ENCODE results near the gene ARG2.

Gene ARG2

DNA sequence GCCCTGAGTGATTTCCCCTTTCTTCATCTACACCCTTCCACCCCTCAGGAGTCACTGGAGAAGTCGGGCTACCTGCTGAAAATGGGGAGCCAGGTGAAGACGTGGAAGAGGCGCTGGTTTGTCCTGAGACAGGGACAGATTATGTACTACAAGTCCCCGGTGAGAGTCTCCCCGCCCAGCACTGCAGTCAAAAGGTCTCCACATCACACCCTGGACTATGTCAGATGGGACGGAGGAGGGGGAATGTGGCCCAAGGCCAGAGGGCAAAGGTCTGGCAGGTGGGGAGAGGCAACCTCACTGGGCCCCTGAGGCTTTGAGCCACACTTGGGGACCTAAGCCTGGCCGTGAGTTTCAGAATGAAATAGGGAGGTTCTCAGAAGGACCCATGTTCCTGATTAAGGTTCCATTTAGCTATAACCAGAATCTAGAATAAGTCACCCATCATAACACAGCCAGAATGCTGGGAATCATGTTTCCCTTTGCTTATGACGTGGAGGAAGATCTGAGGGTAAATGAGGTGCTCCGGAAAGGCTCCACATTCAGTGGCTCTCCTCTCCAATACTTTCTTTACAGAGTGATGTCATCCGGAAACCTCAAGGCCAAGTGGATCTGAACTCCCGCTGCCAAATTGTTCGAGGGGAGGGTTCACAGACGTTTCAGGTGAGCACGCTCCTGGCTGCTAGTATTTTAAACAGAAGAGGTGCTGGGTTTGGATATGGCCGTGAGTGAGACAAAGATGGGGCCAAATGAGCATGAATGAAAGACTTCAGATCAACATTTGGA, 46.3 kb upstream of the ARG2 start:
- DNase-seq (ENCODE audit: low read depth), result no peak
- no peak overlapping the region for H3K4me3 ChIP-seq (ENCODE audit: low read depth, low read length)
- TF ChIP-seq, protein P1, sequence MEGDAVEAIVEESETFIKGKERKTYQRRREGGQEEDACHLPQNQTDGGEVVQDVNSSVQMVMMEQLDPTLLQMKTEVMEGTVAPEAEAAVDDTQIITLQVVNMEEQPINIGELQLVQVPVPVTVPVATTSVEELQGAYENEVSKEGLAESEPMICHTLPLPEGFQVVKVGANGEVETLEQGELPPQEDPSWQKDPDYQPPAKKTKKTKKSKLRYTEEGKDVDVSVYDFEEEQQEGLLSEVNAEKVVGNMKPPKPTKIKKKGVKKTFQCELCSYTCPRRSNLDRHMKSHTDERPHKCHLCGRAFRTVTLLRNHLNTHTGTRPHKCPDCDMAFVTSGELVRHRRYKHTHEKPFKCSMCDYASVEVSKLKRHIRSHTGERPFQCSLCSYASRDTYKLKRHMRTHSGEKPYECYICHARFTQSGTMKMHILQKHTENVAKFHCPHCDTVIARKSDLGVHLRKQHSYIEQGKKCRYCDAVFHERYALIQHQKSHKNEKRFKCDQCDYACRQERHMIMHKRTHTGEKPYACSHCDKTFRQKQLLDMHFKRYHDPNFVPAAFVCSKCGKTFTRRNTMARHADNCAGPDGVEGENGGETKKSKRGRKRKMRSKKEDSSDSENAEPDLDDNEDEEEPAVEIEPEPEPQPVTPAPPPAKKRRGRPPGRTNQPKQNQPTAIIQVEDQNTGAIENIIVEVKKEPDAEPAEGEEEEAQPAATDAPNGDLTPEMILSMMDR (IDR thresholded peaks at IDR 0.05; ENCODE audit: low read depth, low read length), result no peak
- TF ChIP-seq POLR2A (IDR thresholded peaks at IDR 0.05; ENCODE audit: extremely low read depth, insufficient read length) (no peak), MYC (IDR thresholded peaks at IDR 0.05; ENCODE audit: low read depth, low read length) (no peak)
- TF ChIP-seq, protein P2, sequence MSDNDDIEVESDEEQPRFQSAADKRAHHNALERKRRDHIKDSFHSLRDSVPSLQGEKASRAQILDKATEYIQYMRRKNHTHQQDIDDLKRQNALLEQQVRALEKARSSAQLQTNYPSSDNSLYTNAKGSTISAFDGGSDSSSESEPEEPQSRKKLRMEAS (IDR thresholded peaks at IDR 0.05; ENCODE audit: low read depth, low read length), result no peak

DNA sequence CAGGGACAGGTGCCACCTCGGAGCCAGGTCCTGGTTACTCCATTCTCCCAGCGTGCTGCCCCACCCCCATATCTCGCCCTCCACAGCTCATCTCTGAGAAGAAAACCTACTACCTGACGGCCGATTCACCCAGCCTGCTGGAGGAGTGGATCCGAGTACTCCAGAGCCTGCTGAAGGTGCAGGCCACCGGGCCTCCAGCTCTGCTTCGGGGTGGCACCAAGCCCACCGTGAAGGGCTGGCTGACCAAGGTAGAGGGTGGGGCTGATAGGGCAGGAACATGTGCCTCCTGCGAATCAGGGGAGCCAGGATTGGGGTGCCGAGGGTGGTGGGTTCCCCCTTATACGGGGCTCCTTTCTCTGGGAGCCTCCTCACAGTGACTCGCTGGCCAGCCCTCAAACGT, 45.6 kb upstream of the ARG2 start:
- TF ChIP-seq MYC (IDR thresholded peaks at IDR 0.05; ENCODE audit: low read depth, low read length) (no peak), POLR2A (IDR thresholded peaks at IDR 0.05; ENCODE audit: extremely low read depth, insufficient read length) (no peak)
- TF ChIP-seq, protein P2 (IDR thresholded peaks at IDR 0.05; ENCODE audit: low read depth, low read length), result no peak
- TF ChIP-seq, protein P1 (IDR thresholded peaks at IDR 0.05; ENCODE audit: low read depth, low read length), result no peak
- DNase-seq (ENCODE audit: low read depth), result no peak
- H3K4me3 ChIP-seq (ENCODE audit: low read depth, low read length), result no peak overlapping the region

DNA sequence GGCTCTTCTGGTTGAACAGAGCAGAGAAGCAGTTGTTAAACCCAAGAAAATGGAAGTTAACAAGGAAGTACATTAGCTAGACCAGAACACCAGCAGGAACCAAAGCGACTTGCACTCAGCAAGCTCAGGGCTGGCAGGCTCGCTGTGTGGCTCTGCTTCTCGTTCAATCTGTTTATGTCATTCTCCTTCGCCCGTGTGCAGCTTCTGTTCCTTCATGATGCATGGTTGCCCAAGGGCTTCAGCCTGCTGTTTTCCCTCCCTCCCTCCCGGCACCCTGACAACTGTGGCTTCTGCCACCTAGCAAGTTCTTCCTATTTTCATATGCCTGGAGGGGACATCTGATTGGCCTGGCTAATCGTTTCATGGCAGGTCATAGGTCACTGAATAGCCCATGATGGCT, 44.9 kb upstream of the ARG2 start:
- TF ChIP-seq, protein P2 (IDR thresholded peaks at IDR 0.05; ENCODE audit: low read depth, low read length), result no peak
- no peak for TF ChIP-seq MYC (IDR thresholded peaks at IDR 0.05; ENCODE audit: low read depth, low read length)
- TF ChIP-seq, protein P1 (IDR thresholded peaks at IDR 0.05; ENCODE audit: low read depth, low read length), result no peak
- no peak for TF ChIP-seq POLR2A (IDR thresholded peaks at IDR 0.05; ENCODE audit: extremely low read depth, insufficient read length)
- DNase-seq (ENCODE audit: low read depth), result no peak

DNA sequence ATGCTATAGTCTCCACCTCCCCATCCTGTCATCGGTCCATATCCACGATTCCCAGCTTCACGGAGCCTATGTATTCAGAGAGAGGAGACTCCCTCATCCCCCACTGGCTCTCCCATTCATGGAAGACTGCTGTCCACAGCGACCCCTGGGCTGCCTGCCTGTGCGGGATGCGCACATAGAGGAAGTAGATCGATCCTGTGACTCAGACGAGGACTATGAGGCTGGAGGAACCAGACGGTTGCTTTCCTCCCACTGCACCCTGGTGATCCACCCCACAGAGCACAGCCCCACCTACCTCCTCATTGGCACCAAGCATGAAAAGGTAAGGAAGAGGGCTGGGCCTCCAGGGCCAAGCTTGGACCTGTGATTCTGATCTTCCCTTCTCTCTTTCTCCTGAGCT, 44.0 kb upstream of the ARG2 start:
- TF ChIP-seq, protein P1 (IDR thresholded peaks at IDR 0.05; ENCODE audit: low read depth, low read length), result no peak
- TF ChIP-seq, protein P2 (IDR thresholded peaks at IDR 0.05; ENCODE audit: low read depth, low read length), result no peak
- DNase-seq (ENCODE audit: low read depth), result peak; percentile 61
- H3K4me3 ChIP-seq (ENCODE audit: low read depth, low read length), result no peak overlapping the region

More for the DNA sequence above, 44.9 kb upstream of the ARG2 start:
- H3K4me3 ChIP-seq (ENCODE audit: low read depth, low read length), result no peak overlapping the region

DNA sequence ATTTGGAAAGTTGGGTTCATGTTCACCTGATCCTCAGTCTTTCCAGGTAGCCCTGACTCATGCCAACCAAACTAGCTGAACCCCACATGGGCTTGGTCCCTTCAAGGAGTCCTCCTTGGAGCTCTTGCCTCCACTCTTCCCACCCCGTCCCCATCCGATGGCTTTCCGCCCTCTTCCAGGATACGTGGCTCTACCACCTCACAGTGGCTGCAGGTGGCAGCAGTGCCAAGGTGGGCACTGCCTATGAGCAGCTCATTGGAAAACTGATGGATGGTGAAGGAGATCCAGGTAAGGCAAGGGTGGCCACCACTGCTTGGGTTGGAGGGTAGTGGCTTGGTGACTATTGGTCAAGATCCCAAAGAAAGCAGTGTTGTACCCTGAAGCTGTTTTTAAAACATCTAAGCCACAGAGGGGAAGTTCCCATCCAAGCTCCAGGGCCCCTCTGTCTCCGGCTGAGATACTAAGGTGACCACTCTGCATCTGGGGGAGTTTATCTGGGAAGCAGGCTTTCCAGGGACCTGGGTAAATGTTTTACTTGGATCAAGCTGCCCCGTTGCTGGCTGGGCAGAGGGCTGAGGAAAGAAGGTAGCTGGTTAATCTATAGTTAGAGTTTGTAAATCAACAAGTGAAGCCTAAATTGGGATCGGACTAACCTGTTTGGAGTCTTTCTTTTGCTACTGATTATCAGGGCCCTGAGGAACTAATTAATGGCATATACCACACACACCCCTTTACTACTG, 43.3 kb upstream of the ARG2 start:
- H3K4me3 ChIP-seq (ENCODE audit: low read depth, low read length), result no peak overlapping the region
- TF ChIP-seq, protein P2 (IDR thresholded peaks at IDR 0.05; ENCODE audit: low read depth, low read length), result no peak
- TF ChIP-seq, protein P1 (IDR thresholded peaks at IDR 0.05; ENCODE audit: low read depth, low read length), result no peak
- TF ChIP-seq MYC (IDR thresholded peaks at IDR 0.05; ENCODE audit: low read depth, low read length), result no peak
- no peak for TF ChIP-seq POLR2A (IDR thresholded peaks at IDR 0.05; ENCODE audit: extremely low read depth, insufficient read length)
- no peak for DNase-seq (ENCODE audit: low read depth)
